HG03520 (cell line): ENCODE data around the gene MEN1.

Source experiments
- ATAC-seq: cut with Tn5 transposase; IDR thresholded peaks from one replicate; pipeline ENCODE4 v1.9.1; 2021; ENCODE audit warnings: mild to moderate bottlenecking, moderate library complexity; ENCODE audit not compliant: unreplicated experiment

Gene MEN1

GRCh38 chr11:64803158-64803845, 7.0 kb downstream of the MEN1 start, which contains the start of gene MAP4K2:
Gene MAP4K2, minus strand, starts transcription at chr11:64803214. Its CDS starts 65 bp downstream, at chr11:64803149.
- no peak for ATAC-seq

GRCh38 chr11:64802370-64803157, 7.8 kb downstream of the MEN1 start:
- no peak for ATAC-seq

GRCh38 chr11:64801561-64802369, 8.6 kb downstream of the MEN1 start:
- no peak for ATAC-seq

- ATAC-seq, result no peak
Observed at GRCh38 chr11:64801158-64801464, 9.2 kb downstream of the MEN1 start.

- no peak for ATAC-seq
Observed at GRCh38 chr11:64800303-64801157, 9.8 kb downstream of the MEN1 start.

GRCh38 chr11:64799623-64800302, 10.6 kb downstream of the MEN1 start:
- no peak for ATAC-seq

- ATAC-seq, result no peak
Observed at GRCh38 chr11:64799256-64799622, 11.1 kb downstream of the MEN1 start.

- ATAC-seq, result no peak
Observed at GRCh38 chr11:64796757-64797541, 13.4 kb downstream of the MEN1 start.

GRCh38 chr11:64796047-64796756, 14.1 kb downstream of the MEN1 start:
- no peak for ATAC-seq

GRCh38 chr11:64794526-64794925, 15.8 kb downstream of the MEN1 start:
- ATAC-seq, result no peak

- ATAC-seq, result no peak
Observed at GRCh38 chr11:64793271-64794160, 16.8 kb downstream of the MEN1 start.

- ATAC-seq, result no peak
Observed at GRCh38 chr11:64792482-64792881, 17.9 kb downstream of the MEN1 start.

- no peak for ATAC-seq
Observed at GRCh38 chr11:64791781-64792291, 18.5 kb downstream of the MEN1 start.

GRCh38 chr11:64790205-64791095, 19.9 kb downstream of the MEN1 start:
- ATAC-seq, result no peak

GRCh38 chr11:64789331-64790204, 20.8 kb downstream of the MEN1 start:
- no peak for ATAC-seq
